ENCODE results near the gene PSAT1. TPM values are rescaled to one million over a fixed set of nuclear protein-coding genes. Genes with fewer than 3 reads are reported as not detected.

Gene PSAT1
- total RNA-seq, 1 donor: 175 TPM

DNA sequence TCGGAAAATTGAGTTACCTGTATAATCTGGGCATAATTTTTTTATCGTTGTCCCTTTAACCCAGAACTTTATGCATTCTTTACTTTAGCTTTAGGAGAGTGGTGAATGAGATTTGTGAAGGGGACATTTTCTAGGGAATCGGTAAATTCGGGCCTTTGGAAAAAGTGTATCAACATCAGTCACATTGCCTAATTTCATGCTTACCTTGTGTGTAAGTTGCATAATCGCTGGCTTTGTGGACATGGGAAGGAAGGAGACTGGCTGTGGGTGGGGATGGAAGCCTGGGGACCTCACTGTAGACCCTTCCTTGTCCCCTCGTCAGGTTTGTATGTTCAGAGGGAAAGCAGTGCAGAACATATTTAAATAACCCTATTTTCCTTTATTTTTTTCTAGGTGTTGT, 3.3 kb downstream of the PSAT1 start:
- no peaks in the 10 kb centered on the region for H3K27me3 ChIP-seq (ENCODE audit: insufficient read depth, low read length)
- peaks cover 10% of the 10 kb centered on the region for H3K4me1 ChIP-seq (ENCODE audit: insufficient read depth, low read length)
- DNase-seq (ENCODE audit: insufficient read length, low spot score, missing footprints): no peak
- H3K4me3 ChIP-seq (ENCODE audit: insufficient read depth, low read length): no peak overlapping the region
- H4K20me1 ChIP-seq (ENCODE audit: insufficient read depth, low read length): no peaks in the 10 kb centered on the region
- TF ChIP-seq, protein P1, sequence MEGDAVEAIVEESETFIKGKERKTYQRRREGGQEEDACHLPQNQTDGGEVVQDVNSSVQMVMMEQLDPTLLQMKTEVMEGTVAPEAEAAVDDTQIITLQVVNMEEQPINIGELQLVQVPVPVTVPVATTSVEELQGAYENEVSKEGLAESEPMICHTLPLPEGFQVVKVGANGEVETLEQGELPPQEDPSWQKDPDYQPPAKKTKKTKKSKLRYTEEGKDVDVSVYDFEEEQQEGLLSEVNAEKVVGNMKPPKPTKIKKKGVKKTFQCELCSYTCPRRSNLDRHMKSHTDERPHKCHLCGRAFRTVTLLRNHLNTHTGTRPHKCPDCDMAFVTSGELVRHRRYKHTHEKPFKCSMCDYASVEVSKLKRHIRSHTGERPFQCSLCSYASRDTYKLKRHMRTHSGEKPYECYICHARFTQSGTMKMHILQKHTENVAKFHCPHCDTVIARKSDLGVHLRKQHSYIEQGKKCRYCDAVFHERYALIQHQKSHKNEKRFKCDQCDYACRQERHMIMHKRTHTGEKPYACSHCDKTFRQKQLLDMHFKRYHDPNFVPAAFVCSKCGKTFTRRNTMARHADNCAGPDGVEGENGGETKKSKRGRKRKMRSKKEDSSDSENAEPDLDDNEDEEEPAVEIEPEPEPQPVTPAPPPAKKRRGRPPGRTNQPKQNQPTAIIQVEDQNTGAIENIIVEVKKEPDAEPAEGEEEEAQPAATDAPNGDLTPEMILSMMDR (IDR thresholded peaks at IDR 0.05; ENCODE audit: extremely low read depth, low read depth, low read length): no peak
- H3K36me3 ChIP-seq (ENCODE audit: insufficient read depth, low read length): peaks cover 21% of the 10 kb centered on the region
- H3K9me3 ChIP-seq (ENCODE audit: low read depth, low read length): no peaks in the 10 kb centered on the region
- H3K27ac ChIP-seq (ENCODE audit: low read depth, low read length): no peak overlapping the region
- H3K4me2 ChIP-seq (ENCODE audit: insufficient read depth, low read length): no peak overlapping the region
- peaks cover 18% of the 10 kb centered on the region for H3K79me2 ChIP-seq (ENCODE audit: insufficient read depth, low read length)
- H2AFZ ChIP-seq (ENCODE audit: low read length): no peak overlapping the region

DNA sequence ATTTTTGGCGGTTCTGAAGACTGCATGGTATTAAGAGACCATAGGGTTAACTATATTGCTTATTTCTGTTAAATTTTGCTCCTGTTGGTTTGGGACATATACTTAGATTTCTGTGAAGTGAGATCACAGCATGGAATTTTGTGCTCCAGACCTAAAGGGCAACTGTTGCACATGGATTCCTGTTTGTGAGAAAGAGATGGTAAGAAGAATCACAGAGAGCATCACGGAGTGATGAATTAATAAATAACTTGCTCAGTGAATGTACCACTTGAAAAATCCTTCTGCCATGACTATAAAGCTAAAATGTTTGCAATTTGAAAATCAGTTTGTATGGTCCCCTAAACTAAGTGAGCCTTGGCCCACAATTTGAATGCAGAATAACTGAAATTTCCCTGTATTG, 4.5 kb downstream of the PSAT1 start:
- TF ChIP-seq, protein P1 (IDR thresholded peaks at IDR 0.05; ENCODE audit: extremely low read depth, low read depth, low read length): no peak
- Histone ChIP-seq H3K9me3 (ENCODE audit: low read depth, low read length) (no peaks in the 10 kb centered on the region), H3K36me3 (ENCODE audit: insufficient read depth, low read length) (peaks cover 31% of the 10 kb centered on the region), H3K27ac (ENCODE audit: low read depth, low read length) (no peak overlapping the region), H4K20me1 (ENCODE audit: insufficient read depth, low read length) (no peaks in the 10 kb centered on the region), H2AFZ (ENCODE audit: low read length) (no peak overlapping the region), H3K79me2 (ENCODE audit: insufficient read depth, low read length) (peaks cover 18% of the 10 kb centered on the region), H3K4me1 (ENCODE audit: insufficient read depth, low read length) (peaks cover 2% of the 10 kb centered on the region), H3K4me2 (ENCODE audit: insufficient read depth, low read length) (no peak overlapping the region), H3K4me3 (ENCODE audit: insufficient read depth, low read length) (no peak overlapping the region), H3K27me3 (ENCODE audit: insufficient read depth, low read length) (no peaks in the 10 kb centered on the region)
- DNase-seq (ENCODE audit: insufficient read length, low spot score, missing footprints): no peak

DNA sequence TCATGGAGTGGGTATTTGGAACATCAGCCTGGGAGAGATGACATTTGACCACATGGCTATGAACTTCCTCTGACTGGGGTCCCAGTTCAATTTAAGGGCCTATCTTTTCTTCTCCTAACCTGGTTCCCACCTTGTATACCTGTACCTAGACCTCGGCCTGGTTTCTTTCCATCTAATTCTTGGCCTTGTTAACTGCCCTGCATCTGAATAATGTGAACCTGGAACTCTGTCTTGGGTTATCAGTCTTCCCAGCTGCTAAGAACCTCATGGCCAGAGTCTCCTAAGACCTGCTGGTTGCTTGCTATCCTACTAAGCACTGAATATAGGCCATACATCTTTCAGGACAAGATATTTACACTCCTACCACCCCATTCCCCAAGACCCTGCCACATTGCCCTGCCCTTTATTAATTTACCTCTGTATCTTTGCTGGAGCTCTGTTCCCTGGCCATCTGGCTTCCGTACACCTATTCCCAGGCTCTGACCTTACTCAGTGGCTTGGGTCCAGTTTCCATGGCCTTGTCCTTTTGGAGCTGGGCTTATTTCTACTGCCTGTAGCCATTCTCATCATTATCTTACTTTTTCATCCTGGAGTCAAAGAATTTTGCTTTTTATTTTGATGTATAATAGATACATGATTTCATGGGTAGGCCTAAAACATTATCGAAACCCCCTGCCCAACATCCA, 6.6 kb downstream of the PSAT1 start:
- H3K4me1 ChIP-seq (ENCODE audit: insufficient read depth, low read length): no peaks in the 10 kb centered on the region
- no peaks in the 10 kb centered on the region for H4K20me1 ChIP-seq (ENCODE audit: insufficient read depth, low read length)
- no peak overlapping the region for H2AFZ ChIP-seq (ENCODE audit: low read length)
- no peak overlapping the region for H3K4me2 ChIP-seq (ENCODE audit: insufficient read depth, low read length)
- no peak overlapping the region for H3K27ac ChIP-seq (ENCODE audit: low read depth, low read length)
- TF ChIP-seq, protein P1 (IDR thresholded peaks at IDR 0.05; ENCODE audit: extremely low read depth, low read depth, low read length): no peak
- no peaks in the 10 kb centered on the region for H3K9me3 ChIP-seq (ENCODE audit: low read depth, low read length)
- H3K27me3 ChIP-seq (ENCODE audit: insufficient read depth, low read length): no peaks in the 10 kb centered on the region
- H3K4me3 ChIP-seq (ENCODE audit: insufficient read depth, low read length): no peak overlapping the region
- H3K79me2 ChIP-seq (ENCODE audit: insufficient read depth, low read length): peaks cover 5% of the 10 kb centered on the region
- peaks cover 36% of the 10 kb centered on the region for H3K36me3 ChIP-seq (ENCODE audit: insufficient read depth, low read length)
- no peak for DNase-seq (ENCODE audit: insufficient read length, low spot score, missing footprints)

DNA sequence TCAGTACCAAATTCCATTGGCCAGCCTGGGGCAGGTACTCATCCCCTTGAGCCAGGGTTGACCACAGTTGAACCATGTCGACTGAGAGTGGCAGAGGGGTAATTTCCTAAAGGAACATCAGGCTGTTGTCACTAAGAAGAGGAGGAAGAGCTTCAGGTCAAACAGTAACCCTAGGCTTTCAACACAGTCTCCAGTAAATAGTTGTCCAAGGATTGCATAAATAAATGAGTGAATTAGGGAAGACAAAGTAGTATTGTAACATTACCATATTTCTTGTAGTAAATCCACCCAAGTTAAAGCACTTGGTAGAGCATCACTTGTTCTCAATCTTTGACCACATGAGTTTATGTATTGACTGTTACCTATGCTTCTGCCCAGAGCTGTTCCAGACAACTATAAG, 7.4 kb downstream of the PSAT1 start:
- Histone ChIP-seq H4K20me1 (ENCODE audit: insufficient read depth, low read length) (no peaks in the 10 kb centered on the region), H3K4me3 (ENCODE audit: insufficient read depth, low read length) (no peak overlapping the region), H2AFZ (ENCODE audit: low read length) (no peak overlapping the region), H3K4me1 (ENCODE audit: insufficient read depth, low read length) (no peaks in the 10 kb centered on the region), H3K4me2 (ENCODE audit: insufficient read depth, low read length) (no peak overlapping the region), H3K27ac (ENCODE audit: low read depth, low read length) (no peak overlapping the region), H3K36me3 (ENCODE audit: insufficient read depth, low read length) (peaks cover 42% of the 10 kb centered on the region), H3K79me2 (ENCODE audit: insufficient read depth, low read length) (peaks cover 2% of the 10 kb centered on the region), H3K9me3 (ENCODE audit: low read depth, low read length) (no peaks in the 10 kb centered on the region), H3K27me3 (ENCODE audit: insufficient read depth, low read length) (no peaks in the 10 kb centered on the region)
- TF ChIP-seq, protein P1 (IDR thresholded peaks at IDR 0.05; ENCODE audit: extremely low read depth, low read depth, low read length): no peak
- no peak for DNase-seq (ENCODE audit: insufficient read length, low spot score, missing footprints)

All from osteoblast (primary cell).